ENCODE data around the gene HPN.

HPN gene

GRCh38 chr19:35060160-35060855 is 18.8 kb downstream of the HPN start:
- ChIA-PET POLR2A (no interaction called here), CTCF (no interaction called here)
- no peak for TF ChIP-seq ELF4 (IDR thresholded peaks at IDR 0.05)
- no peak for TF ChIP-seq SP1 (IDR thresholded peaks at IDR 0.05)
- no peak for DNase-seq (ENCODE audit: extremely low spot score)

GRCh38 chr19:35061583-35062373 is 20.3 kb downstream of the HPN start:
- POLR2A ChIA-PET: no interaction called here
- CTCF ChIA-PET: no interaction called here
- no peak for TF ChIP-seq TARDBP (IDR thresholded peaks at IDR 0.05)
- no peak for TF ChIP-seq ZNF384 (IDR thresholded peaks at IDR 0.05)
- no peak for TF ChIP-seq FOXK2 (IDR thresholded peaks at IDR 0.05)
- TF ChIP-seq ARNT (IDR thresholded peaks at IDR 0.05): no peak
- no peak for TF ChIP-seq ELF4 (IDR thresholded peaks at IDR 0.05)
- no peak for TF ChIP-seq LEF1 (IDR thresholded peaks at IDR 0.05; ENCODE audit: borderline replicate concordance)
- TF ChIP-seq NFRKB (IDR thresholded peaks at IDR 0.05): no peak
- no peak for TF ChIP-seq HDGF (IDR thresholded peaks at IDR 0.05; ENCODE audit: borderline replicate concordance)
- TF ChIP-seq PKNOX1 (IDR thresholded peaks at IDR 0.05): no peak
- no peak for DNase-seq (ENCODE audit: extremely low spot score)

GRCh38 chr19:35062942-35063341 is 21.4 kb downstream of the HPN start:
- DNase-seq (ENCODE audit: extremely low spot score): no peak
- ChIA-PET CTCF (no interaction called here), POLR2A (no interaction called here)
- TF ChIP-seq FOXK2 (IDR thresholded peaks at IDR 0.05) (no peak), FOXM1 (IDR thresholded peaks at IDR 0.05; ENCODE audit: borderline replicate concordance) (no peak), LEF1 (IDR thresholded peaks at IDR 0.05; ENCODE audit: borderline replicate concordance) (no peak), FOXA1 (IDR thresholded peaks at IDR 0.05) (no peak), SP1 (IDR thresholded peaks at IDR 0.05) (no peak), ELF4 (IDR thresholded peaks at IDR 0.05) (no peak), ZNF384 (IDR thresholded peaks at IDR 0.05) (no peak), SUZ12 (IDR thresholded peaks at IDR 0.05) (no peak)

GRCh38 chr19:35063940-35064818 is 22.7 kb downstream of the HPN start:
- ChIA-PET POLR2A (no interaction called here), CTCF (no interaction called here)
- TF ChIP-seq SUZ12 (IDR thresholded peaks at IDR 0.05) (no peak), L3MBTL2 (conservative IDR thresholded peaks at IDR 0.05) (no peak)
- DNase-seq (ENCODE audit: extremely low spot score): no peak

- ChIA-PET POLR2A (no interaction called here), CTCF (no interaction called here)
- TF ChIP-seq HDGF (IDR thresholded peaks at IDR 0.05; ENCODE audit: borderline replicate concordance) (no peak), LEF1 (IDR thresholded peaks at IDR 0.05; ENCODE audit: borderline replicate concordance) (no peak), ZNF384 (IDR thresholded peaks at IDR 0.05) (no peak), SP1 (IDR thresholded peaks at IDR 0.05) (no peak), CTBP1 (IDR thresholded peaks at IDR 0.05; ENCODE audit: borderline replicate concordance) (no peak), L3MBTL2 (conservative IDR thresholded peaks at IDR 0.05) (no peak), FOXK2 (IDR thresholded peaks at IDR 0.05) (no peak), NFRKB (IDR thresholded peaks at IDR 0.05) (no peak), PKNOX1 (IDR thresholded peaks at IDR 0.05) (no peak), TARDBP (IDR thresholded peaks at IDR 0.05) (no peak), SUZ12 (IDR thresholded peaks at IDR 0.05) (no peak), BHLHE40 (IDR thresholded peaks at IDR 0.05; ENCODE audit: borderline replicate concordance) (no peak)
- DNase-seq (ENCODE audit: extremely low spot score): no peak
Measured at GRCh38 chr19:35065574-35065973, 24.1 kb downstream of the HPN start.

- DNase-seq (ENCODE audit: extremely low spot score): no peak
- ChIA-PET POLR2A (interaction anchor here (0.8 kb wide), 1 partner anchor 10 kb away, joined by 3 read pairs; no protein-coding TSS in a partner anchor), CTCF (interaction anchor here (0.7 to 1.7 kb wide), 6 partner anchors 11 to 70 kb away, joined by 3 to 5 read pairs (median 3); no protein-coding TSS in a partner anchor)
- TF ChIP-seq FOXK2 (IDR thresholded peaks at IDR 0.05): no peak
- TF ChIP-seq NFRKB (IDR thresholded peaks at IDR 0.05): no peak
- TF ChIP-seq HDGF (IDR thresholded peaks at IDR 0.05; ENCODE audit: borderline replicate concordance): no peak
- TF ChIP-seq CTBP1 (IDR thresholded peaks at IDR 0.05; ENCODE audit: borderline replicate concordance): no peak
- no peak for TF ChIP-seq SP1 (IDR thresholded peaks at IDR 0.05)
- TF ChIP-seq L3MBTL2 (conservative IDR thresholded peaks at IDR 0.05): no peak
- no peak for TF ChIP-seq ELF4 (IDR thresholded peaks at IDR 0.05)
- no peak for TF ChIP-seq TARDBP (IDR thresholded peaks at IDR 0.05)
- no peak for TF ChIP-seq FOXM1 (IDR thresholded peaks at IDR 0.05; ENCODE audit: borderline replicate concordance)
- no peak for TF ChIP-seq FOXA1 (IDR thresholded peaks at IDR 0.05)
Measured at GRCh38 chr19:35066121-35066520, 24.6 kb downstream of the HPN start.

Data from HEK293T (cell line).